Anterior cingulate cortex (tissue), 58 donors: ENCODE results near the gene POLD2.

Experiments
- DNase-seq, 58 donors: peaks; one replicate each; lab custom pipeline; 2025; lab: John Stamatoyannopoulos, UW

Gene POLD2

DNA sequence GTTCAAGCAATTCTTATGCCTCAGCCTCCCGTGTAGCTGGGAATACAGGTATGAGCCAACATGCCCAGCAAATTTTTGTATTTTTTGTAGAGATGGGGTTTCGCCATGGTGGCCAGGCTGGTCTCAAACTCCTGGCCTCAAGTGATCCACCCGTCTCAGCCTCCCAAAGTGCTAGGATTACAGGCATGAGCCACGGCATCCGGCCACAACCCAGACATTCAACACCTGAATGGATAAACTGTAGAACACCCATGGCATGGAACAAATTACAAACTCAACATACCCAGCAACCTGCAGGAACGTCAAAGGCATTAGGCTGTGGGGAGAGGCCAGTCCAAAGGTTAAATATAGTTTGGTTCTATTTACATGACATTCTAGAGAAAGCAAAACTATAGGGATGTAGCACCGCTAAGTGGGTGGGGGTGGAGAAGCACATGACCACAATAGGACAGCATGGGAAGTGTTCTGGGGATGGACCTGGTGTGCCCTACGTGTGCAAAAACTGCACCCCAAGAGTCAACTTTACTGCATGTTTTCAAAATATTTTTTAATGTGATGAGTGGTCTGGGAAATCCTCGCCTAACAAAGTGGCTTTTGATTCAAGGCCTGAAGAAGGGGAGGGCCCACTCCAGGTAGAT, 51.5 kb downstream of the POLD2 start:
- no peak for DNase-seq

DNA sequence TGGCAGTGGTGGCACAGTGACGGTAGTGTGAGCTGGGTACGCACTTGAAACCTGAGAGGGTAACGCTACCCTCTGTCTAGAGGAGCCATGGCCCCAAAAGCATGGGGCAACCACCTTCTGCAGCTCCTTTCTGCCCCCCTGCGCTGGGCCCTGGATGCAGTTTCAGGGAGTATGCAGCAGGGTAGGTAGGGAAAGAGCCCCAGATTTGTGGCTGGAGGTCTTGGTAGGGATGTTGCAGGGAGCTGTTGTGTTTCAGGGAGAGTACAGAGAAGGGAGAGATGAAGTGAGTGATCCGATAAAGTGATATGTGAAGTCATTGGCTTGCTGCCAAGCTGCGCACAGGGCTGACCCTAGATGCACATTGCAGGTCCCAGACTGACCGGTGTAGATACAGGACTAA, 55.3 kb downstream of the POLD2 start:
- peak in 1 of 58 donors; percentile 16 for DNase-seq

DNA sequence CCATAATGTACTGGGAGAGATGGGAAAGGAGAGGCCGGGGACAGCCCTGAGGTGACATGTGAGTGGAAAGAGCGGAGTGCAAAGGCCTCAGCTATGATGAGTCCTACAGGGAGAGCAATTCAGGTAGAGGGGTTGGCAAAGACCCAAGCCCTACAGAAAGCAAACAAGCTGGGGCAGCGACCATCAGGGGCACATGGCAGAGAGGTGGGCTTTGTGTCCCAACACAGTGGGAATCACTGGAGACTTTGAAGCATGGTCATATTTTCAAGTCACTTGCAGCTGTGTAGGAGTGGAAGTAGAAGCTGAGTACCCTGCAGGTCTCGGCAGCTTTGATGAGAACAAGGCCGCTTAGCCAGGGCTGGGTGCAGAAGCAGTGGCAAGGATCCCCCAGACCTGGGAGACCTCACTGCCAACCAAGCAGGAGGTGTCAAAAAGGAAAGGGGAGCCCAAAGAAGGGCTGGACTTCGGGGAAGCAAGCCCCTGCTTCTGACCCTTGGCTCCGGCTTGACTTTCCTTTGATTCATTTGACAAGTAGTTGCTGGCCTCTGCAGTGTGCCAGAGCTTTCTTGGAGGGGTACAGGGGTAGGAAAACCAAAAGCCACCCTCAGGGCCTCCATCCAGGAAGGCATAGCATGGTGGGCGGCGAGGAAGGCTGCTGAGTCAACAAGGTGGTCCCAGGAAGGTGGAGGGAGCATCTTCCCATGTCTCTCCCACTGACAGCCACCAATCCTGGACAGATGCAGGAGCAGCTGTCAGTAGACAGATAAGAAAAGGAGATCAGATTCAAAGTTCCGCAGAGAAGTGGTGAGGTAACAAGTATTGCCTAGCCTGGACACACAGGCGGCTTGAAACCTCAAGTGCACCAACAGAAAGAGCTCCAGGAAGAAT, 56.0 kb downstream of the POLD2 start:
- no peak for DNase-seq

DNA sequence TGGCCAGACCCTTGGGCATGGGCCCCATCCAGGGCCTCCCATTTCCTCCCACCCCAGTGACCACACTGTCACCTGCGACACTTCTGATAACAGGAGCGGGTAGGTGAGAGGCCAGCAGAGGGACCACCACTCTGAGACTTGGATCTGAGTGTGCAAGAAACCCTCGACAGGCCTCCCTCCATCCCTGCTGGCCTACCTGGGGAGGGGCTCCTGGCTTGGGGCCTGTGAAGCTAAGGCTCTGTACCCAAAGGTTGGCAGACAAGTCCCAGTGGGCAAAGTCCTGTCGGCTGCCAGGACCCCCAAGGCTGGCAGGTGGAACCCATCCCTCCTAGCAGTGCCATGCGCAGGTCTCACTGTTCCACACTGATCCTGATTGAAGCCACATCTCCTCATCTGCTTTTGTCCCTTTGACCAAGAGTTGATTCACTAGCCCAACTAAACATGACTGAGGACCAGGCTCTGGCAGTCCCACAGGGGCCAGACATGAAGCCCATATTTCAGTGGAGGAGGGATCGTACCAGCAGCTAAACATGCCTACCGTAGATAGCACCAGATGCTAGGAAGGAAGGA, 56.8 kb downstream of the POLD2 start:
- DNase-seq, result no peak

DNA sequence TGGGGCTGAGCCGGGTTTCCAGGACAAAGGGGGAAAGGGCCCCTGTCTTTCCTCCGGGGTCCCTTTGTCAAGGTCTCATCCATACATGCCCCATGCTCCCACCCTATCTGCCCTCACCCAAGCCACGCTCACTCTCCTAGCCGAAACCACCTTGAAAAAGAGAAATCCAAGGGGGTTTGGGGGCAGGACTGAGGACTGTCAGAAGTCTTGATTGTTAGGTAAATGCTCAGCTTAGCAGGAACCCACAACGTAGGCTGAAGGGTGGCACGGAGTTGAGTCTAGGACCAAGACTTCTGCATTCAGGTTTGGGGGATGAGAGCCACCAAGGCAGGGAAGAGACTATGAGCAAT, 57.3 kb downstream of the POLD2 start:
- DNase-seq, result no peak

DNA sequence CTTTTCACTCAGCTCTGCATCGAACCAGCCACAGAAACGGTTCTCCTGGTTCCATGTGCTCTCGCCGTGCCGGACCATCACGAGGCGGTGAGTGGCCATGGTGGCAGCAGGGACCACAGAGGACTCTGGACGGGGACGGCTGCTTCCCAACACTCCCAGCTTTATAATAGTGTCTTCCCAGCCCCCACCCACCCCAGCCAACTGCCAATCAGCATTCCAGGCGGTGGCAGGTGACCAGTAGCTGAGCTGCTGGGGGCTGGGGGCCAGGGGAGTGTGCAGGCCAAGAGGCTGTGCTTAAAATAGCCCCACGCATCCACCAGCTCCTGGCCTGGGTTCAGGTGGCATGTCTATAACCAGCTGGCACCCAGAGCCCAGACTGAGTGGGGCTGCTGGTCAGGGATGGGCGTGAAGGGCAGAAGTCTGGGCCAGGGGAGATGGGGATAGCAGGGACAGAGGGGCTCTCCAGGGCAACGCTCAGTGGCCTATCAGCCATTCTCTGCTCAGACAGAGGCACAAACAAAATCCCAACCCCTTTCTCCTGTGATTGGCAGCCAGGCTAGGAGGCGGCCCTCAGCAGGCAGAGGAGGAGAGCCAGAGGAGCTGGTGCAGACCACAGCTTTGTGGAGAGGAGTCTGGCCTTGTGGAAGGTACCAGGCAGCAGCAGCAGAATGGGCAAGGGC, 57.8 kb downstream of the POLD2 start, which contains the start of gene PGAM2:
PGAM2 (minus strand) TSS at position 137 of the 680 bp plus-strand sequence; CDS start at position 99, 38 bp downstream.
- DNase-seq, result peak in 48 of 58 donors; percentile 15 to 86 (median 63)

DNA sequence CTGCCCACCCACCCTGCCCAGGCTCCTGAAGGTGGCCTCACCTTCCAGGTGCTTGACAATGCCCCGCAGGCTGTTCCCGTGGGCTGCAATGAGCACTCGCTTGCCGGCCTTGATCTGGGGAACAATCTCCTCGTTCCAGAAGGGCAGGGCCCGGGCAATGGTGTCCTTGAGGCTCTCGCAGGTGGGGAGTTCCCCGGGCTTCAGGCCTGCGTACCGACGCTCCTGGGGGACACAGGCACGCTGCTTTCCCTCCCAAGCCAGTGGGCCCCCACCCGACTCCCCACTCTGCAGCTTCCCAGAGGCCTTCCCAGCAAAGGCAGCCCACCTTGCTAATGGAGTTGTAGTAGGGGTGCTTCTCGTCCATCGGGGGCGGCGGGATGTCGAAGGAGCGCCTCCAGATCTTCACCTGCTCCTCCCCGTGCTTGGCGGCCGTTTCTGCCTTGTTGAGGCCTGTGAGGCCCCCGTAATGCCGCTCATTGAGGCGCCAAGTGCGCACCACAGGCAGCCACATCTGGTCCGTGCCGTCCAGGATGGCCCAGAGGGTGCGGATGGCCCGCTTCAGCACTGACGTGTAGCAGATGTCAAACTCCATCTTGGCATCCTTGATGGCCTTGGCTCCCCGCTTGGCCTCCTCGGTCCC, 58.4 kb downstream of the POLD2 start:
- DNase-seq, result no peak
